ENCODE data around the gene RAPGEF6. TPM values are rescaled to one million over a fixed set of nuclear protein-coding genes. Genes with fewer than 3 reads are reported as not detected.

The RAPGEF6 gene
- total and polyA plus RNA-seq, 9 of the 15 experiments (the other 6 are each of a cell fraction or from before 2014, with no cell fraction given) = 2.7 to 23.4 (median 12.7) TPM

DNA sequence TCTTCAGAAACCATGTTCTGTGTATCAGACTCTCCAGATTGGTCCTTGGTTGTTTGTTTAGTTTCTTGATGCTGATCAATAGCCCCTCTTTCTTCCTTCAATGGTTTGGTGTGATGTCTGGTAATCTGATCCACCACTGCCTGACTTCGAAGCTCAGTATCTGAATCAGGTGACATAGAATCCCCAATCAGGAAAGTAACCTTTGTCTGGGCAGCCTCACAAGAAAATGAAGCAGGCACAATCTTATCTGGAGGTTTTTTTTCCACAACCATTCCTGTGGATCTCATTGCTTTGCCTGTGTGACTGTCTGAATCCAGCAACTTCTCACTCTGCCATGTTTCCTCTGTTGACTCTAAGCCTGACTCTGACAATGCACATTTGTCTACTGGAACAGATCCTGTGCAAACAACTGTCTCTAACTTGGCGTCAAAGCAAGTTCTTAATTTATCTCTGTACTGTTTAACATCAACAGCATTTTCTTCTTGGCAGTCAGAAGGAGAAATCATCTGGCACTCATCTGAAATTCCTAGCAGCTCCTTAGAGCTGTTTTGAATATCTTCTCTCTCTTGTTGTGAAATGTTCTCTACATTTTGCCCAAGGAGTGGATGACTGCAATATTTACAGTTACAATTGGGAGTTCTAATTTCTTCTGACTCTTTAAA is 37.1 kb upstream of the RAPGEF6 start (continued):
- TF ChIP-seq, protein P1, sequence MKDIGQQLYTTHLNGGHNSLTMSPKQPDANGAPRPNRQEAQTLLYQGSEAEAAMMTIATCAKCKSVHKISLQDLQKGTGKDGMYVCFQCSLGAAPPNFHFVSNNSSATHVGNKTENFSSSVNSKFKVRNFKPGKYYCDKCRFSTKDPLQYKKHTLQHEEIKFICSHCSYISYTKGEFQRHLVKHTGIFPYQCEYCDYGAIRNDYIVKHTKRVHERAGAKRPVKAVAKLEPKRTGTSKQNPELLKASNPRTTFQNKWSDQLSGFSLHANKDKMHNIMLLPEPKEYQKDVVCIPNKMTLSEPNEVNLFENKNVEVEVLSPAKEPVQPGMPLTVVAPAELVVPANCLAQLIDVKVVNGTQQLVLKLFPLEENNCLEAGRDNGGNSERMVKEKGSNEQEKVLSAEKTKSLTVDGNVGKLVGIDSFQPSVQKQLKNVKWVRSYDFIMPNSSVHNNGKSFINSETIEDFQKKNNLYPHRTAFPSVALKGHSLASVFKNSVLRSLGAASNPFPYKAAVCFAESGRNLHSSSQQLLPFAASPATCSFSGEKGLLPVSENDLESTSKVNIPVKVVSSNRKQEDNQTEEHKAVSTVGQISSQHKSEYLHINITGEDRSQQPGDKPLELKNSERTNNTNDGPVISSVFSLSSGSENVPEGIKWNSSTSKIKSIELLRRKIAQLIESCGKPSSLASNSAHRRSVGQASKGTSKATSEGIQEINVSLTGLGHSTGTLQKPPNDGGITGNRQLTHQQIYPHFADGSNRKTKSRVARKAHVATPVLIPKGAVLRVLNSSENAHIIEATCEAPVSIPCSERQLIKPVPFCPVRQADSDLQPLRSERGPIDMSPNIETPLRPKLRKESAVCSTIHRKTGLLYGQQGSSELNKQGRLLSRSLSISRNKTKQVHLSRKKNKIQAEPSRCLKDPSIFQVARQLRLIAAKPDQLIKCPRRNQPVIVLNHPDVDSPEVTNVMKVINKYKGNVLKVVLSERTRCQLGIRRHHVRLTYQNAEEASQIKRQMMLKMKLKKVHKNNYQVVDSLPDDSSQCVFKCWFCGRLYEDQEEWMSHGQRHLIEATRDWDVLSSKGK (CRISPR knock-in tag; IDR thresholded peaks at IDR 0.05) = no peak
- TF ChIP-seq DPF2 (IDR thresholded peaks at IDR 0.05) (0 out of 2 replicates have a peak, but pooled peaks have one; percentile 19), REST (IDR thresholded peaks at IDR 0.05; ENCODE audit: borderline replicate concordance) (no peak), REST (CRISPR knock-in tag; IDR thresholded peaks at IDR 0.05; ENCODE audit: low read depth) (no peak), FOXM1 (IDR thresholded peaks at IDR 0.05; ENCODE audit: low read depth) (no peak), FOXM1 (CRISPR knock-in tag; IDR thresholded peaks at IDR 0.05; ENCODE audit: low read depth) (no peak), TAL1 (IDR thresholded peaks at IDR 0.05) (no peak), ARHGAP35 (IDR thresholded peaks at IDR 0.05; ENCODE audit: partially characterized antibody) (no peak), NR0B1 (IDR thresholded peaks at IDR 0.05; ENCODE audit: partially characterized antibody) (no peak)
- TF ChIP-seq, protein P2, sequence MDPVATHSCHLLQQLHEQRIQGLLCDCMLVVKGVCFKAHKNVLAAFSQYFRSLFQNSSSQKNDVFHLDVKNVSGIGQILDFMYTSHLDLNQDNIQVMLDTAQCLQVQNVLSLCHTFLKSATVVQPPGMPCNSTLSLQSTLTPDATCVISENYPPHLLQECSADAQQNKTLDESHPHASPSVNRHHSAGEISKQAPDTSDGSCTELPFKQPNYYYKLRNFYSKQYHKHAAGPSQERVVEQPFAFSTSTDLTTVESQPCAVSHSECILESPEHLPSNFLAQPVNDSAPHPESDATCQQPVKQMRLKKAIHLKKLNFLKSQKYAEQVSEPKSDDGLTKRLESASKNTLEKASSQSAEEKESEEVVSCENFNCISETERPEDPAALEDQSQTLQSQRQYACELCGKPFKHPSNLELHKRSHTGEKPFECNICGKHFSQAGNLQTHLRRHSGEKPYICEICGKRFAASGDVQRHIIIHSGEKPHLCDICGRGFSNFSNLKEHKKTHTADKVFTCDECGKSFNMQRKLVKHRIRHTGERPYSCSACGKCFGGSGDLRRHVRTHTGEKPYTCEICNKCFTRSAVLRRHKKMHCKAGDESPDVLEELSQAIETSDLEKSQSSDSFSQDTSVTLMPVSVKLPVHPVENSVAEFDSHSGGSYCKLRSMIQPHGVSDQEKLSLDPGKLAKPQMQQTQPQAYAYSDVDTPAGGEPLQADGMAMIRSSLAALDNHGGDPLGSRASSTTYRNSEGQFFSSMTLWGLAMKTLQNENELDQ (CRISPR knock-in tag; IDR thresholded peaks at IDR 0.05; ENCODE audit: borderline replicate concordance) = no peak
- TF ChIP-seq, protein P3, sequence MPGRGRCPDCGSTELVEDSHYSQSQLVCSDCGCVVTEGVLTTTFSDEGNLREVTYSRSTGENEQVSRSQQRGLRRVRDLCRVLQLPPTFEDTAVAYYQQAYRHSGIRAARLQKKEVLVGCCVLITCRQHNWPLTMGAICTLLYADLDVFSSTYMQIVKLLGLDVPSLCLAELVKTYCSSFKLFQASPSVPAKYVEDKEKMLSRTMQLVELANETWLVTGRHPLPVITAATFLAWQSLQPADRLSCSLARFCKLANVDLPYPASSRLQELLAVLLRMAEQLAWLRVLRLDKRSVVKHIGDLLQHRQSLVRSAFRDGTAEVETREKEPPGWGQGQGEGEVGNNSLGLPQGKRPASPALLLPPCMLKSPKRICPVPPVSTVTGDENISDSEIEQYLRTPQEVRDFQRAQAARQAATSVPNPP (IDR thresholded peaks at IDR 0.05; ENCODE audit: borderline replicate concordance, insufficient read depth, insufficient read length) = no peak

All from K562 (cell line).